Gastrocnemius medialis (tissue), 4 donors: ENCODE measurements around the gene NCR3LG1. TPM values are rescaled to one million over a fixed set of nuclear protein-coding genes. Genes with fewer than 3 reads are reported as not detected.

ENCODE experiments used
- ATAC-seq, 2 donors: fragments of 150-250 bp; one replicate each; pipeline ENCODE4 v1.9.1; 2016
- DNase-seq, 2 donors: peaks; one replicate each; pipeline ENCODE4 v3.0.0-alpha.2; 2019
- H3K27ac ChIP-seq, 4 donors: fragments of 200-600 bp; sonication (generic); 1 replicate in 1 of 4; 2 replicates in 3 of 4; pipeline ENCODE4 v1.5.1; 2016 to 2018; ENCODE audit warnings: mild to moderate bottlenecking in 2 of 4, moderate library complexity in 1 of 4
- H3K27me3 ChIP-seq, 3 donors: fragments of 200-600 bp; sonication (generic) in 2 of 3; 1 replicate in 1 of 3; 2 replicates in 2 of 3; pipeline versions ENCODE4 v1.5.1 to v1.6.0; 2016 to 2019; ENCODE audit warnings: mild to moderate bottlenecking in 1 of 3, moderate library complexity in 1 of 3
- H3K36me3 ChIP-seq, 2 donors: fragments of 200-600 bp; sonication (generic) in 1 of 2; one replicate each; pipeline ENCODE4 v1.5.1; 2017 to 2018
- H3K4me1 ChIP-seq, 2 donors: fragments of 200-600 bp; sonication (generic) in 1 of 2; one replicate each; pipeline ENCODE4 v1.5.1; 2016 to 2017; ENCODE audit warnings: mild to moderate bottlenecking in 2 of 2
- H3K4me3 ChIP-seq, 4 donors: fragments of 200-600 bp; sonication (generic) in 3 of 4; 1 replicate in 1 of 4; 2 replicates in 3 of 4; pipeline ENCODE4 v1.5.1; 2016 to 2019; ENCODE audit warnings: mild to moderate bottlenecking in 2 of 4
- H3K9me3 ChIP-seq, 3 donors: fragments of 200-600 bp; sonication (generic) in 2 of 3; 1 replicate in 1 of 3; 2 replicates in 2 of 3; pipeline ENCODE4 v1.5.1; 2016 to 2019
- CTCF ChIP-seq, 5 experiments: fragments of 450-650 bp in 3 of 5; fragments of 200-600 bp in 2 of 5; sonication (generic) in 2 of 5; IDR thresholded peaks in 4 of 5; conservative IDR thresholded peaks in 1 of 5; 1 replicate in 4 of 5; 2 replicates in 1 of 5; pipeline ENCODE4 v1.5.1; 2016 to 2019; ENCODE audit warnings: antibody characterized with exemption in 5 of 5, mild to moderate bottlenecking in 3 of 5, moderate library complexity in 3 of 5
- POLR2A ChIP-seq, 2 donors: fragments of 450-650 bp; IDR thresholded peaks; one replicate each; pipeline ENCODE4 v1.6.1; 2017; ENCODE audit warnings: antibody characterized with exemption in 2 of 2, mild to moderate bottlenecking in 2 of 2, moderate library complexity in 2 of 2
- in situ Hi-C, 4 donors: fragments of 200-750 bp; cut with MboI; loops; one replicate each; pipeline versions ENCODE4 v1.15.0 to v1.8.0; 2017; ENCODE audit warnings: low sequenced_read_pairs in 4 of 4
- intact Hi-C: fragments of 100-400 bp; cut with DNase I; formaldehyde crosslinking; loops from one replicate; pipeline ENCODE4 v1.15.1; 2023; ENCODE audit warnings: low total_unique reads
- total RNA-seq, 4 donors: library from RNA; depleted of rRNA; stranded (reverse); fragments of >200 nt; gene quantifications; one replicate each; pipeline versions ENCODE4 v1.1.0 to v1.2.3, GENCODE V29; 2016

NCR3LG1 gene
- total RNA-seq, 4 donors from 2014 or later: 0.07 to 0.95 (median 0.38) TPM

DNA sequence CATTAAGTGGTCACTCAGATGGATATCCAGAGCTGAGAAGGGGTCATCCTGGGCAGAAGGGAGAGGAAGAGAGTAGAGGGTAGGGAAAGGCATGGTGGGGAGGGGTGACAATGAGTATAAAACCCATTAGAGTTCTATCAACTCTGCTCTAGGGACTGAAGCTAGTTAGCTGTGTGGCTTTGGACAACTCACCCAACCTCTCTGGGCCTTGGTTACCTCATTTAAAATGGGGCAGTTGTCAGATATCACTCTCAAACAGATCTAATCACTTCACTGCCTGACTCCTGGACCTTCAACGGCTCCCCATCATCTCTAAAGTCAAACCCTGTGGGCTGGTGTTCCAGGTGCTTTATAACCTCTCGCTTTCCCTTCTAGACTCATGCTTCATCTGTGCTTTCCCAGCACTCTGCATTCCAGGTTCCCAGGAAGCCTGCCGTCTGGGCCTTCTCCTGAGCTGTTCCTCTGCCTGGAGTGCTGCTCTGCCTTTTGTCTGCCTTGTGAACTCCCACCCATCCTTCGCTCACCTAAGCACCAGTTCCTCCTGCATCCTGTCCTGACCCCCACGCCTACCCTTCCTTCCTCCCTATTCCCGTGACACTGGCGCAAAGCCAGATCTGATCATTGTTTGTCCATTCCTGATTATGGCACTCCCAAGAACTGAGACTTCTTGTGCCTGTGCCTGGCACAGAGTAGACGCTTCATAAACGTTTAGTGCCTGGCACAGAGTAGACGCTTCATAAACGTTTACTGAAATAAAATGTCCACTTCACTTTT lies 59.2 kb downstream of the NCR3LG1 start:
- DNase-seq: no peak
- Histone ChIP-seq H3K27ac (peak overlapping the region in 1 of 4 donors; percentile 10), H3K4me1 (peaks cover 19 to 23% of the 10 kb centered on the region in 2 donors), H3K9me3 (no peaks in the 10 kb centered on the region), H3K27me3 (no peaks in the 10 kb centered on the region), H3K4me3 (no peak overlapping the region), H3K36me3 (no peaks in the 10 kb centered on the region)
- in situ Hi-C loops (loop anchor here in 1 of 4 donors (25.0 kb wide), 1 partner anchor 427 kb away; no protein-coding TSS in a partner anchor), intact Hi-C loops (no loop called here)
- no peak for ATAC-seq
- TF ChIP-seq POLR2A (IDR thresholded peaks at IDR 0.05): no peak
- TF ChIP-seq CTCF (IDR thresholded peaks at IDR 0.05 in 4 of 5, conservative IDR thresholded peaks at IDR 0.05 in 1 of 5): no peak

DNA sequence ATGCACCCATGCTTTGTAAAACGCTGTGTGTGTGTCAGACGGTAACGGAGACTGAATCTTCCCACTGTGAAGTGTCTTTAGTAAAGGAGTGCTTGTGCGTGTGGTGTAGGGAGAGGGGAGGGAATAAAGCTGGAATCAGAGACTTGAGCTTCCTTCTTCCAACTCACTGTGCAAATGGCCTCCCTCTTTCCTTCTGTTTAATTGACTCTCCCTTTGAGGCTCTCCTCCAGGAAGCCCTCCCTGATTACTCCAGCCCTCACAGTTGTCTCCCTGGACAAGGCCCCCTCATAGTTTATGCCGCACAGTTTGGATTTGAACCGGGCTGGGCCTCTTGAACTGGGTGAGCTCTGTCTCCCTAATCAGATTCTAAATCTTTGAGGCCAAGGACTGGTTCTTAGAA lies 59.8 kb downstream of the NCR3LG1 start:
- no peak for ATAC-seq
- no peaks in the 10 kb centered on the region for H3K27me3 ChIP-seq
- peak overlapping the region in 1 of 4 donors; percentile 10 for H3K27ac ChIP-seq
- TF ChIP-seq POLR2A (IDR thresholded peaks at IDR 0.05) (no peak), CTCF (IDR thresholded peaks at IDR 0.05 in 4 of 5, conservative IDR thresholded peaks at IDR 0.05 in 1 of 5) (no peak)
- no peaks in the 10 kb centered on the region for H3K36me3 ChIP-seq
- in situ Hi-C loops (loop anchor here in 1 of 4 donors (25.0 kb wide), 1 partner anchor 426 kb away; no protein-coding TSS in a partner anchor), intact Hi-C loops (no loop called here)
- H3K4me1 ChIP-seq: peaks cover 17 to 22% of the 10 kb centered on the region in 2 donors
- DNase-seq: no peak
- no peaks in the 10 kb centered on the region for H3K9me3 ChIP-seq
- H3K4me3 ChIP-seq: no peak overlapping the region

- H3K27me3 ChIP-seq: no peaks in the 10 kb centered on the region
- in situ Hi-C loops (loop anchor here in 1 of 4 donors (25.0 kb wide), 1 partner anchor 425 kb away; no protein-coding TSS in a partner anchor), intact Hi-C loops (no loop called here)
- no peak overlapping the region for H3K27ac ChIP-seq
- no peak for TF ChIP-seq CTCF (IDR thresholded peaks at IDR 0.05 in 4 of 5, conservative IDR thresholded peaks at IDR 0.05 in 1 of 5)
- TF ChIP-seq POLR2A (IDR thresholded peaks at IDR 0.05): no peak
- DNase-seq (no peak), ATAC-seq (no peak)
- H3K4me1 ChIP-seq: peaks cover 18 to 23% of the 10 kb centered on the region in 2 donors
- no peaks in the 10 kb centered on the region for H3K36me3 ChIP-seq
- H3K4me3 ChIP-seq: no peak overlapping the region
- no peaks in the 10 kb centered on the region for H3K9me3 ChIP-seq
Observed at GRCh38 chr11:17412488-17413180, 61.0 kb downstream of the NCR3LG1 start.

DNA sequence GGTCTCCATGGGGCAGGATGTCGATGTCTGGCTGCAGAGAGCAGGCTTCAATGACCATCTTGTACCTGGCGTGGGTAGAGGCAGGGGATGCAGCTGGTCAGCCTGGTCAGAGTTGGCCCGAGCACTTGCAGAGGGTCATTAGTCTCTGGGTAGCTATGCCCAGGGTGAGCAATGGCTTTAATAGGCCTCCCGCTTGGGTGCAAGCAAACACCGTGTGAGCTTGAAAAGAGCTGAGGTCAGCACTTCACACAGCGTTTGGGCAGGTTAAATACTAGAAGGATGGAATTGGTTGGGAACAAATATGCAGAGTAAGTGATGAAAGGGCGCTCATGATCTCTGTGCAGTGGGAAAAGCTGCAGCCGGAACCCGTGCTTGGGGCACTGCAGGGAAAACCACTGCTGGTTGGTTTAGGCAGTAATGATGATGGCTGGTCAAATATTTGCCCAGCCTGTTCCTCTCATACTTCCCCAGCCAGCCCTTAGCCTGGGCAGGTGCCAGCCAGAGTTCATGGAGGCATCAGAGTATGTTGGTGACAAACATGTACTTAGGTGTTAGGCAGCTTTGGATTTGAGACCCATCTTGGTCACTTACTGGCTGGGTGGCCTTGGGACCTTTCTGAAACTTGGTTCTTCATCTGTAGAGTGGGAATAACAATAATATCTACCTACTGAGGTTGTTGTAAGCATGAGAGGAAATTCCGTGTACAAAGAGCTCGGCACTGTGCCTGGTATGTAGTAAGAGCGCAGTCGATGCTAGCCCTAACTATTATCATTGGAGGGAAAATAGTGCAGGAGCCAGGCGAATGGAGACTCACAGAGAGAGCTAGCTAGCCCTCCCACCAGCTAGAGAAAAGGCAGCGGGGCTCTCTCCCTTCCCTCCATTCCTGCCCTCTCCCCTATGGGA lies 62.1 kb downstream of the NCR3LG1 start:
- Histone ChIP-seq H3K4me1 (peaks cover 21 to 29% of the 10 kb centered on the region in 2 donors), H3K27ac (peak overlapping the region in 1 of 4 donors; percentile 87), H3K4me3 (no peak overlapping the region), H3K9me3 (no peaks in the 10 kb centered on the region), H3K36me3 (no peaks in the 10 kb centered on the region), H3K27me3 (no peaks in the 10 kb centered on the region)
- in situ Hi-C loops: loop anchor here in 1 of 4 donors (25.0 kb wide), 1 partner anchor 424 kb away; no protein-coding TSS in a partner anchor
- TF ChIP-seq POLR2A (IDR thresholded peaks at IDR 0.05) (no peak), CTCF (IDR thresholded peaks at IDR 0.05 in 4 of 5, conservative IDR thresholded peaks at IDR 0.05 in 1 of 5) (no peak)
- DNase-seq (no peak), ATAC-seq (no peak)
- intact Hi-C loops: no loop called here
